ENCODE measurements around the gene HES3.

HES3 gene

GRCh38 chr1:6245869-6246496 lies 2.0 kb downstream of the HES3 start:
- DNase-seq (ENCODE audit: low spot score): peak; percentile 59

- DNase-seq (ENCODE audit: low spot score): peak; percentile 90
Observed at GRCh38 chr1:6246497-6247467, 2.8 kb downstream of the HES3 start.

- no peak for DNase-seq (ENCODE audit: low spot score)
Observed at GRCh38 chr1:6247651-6248050, 3.7 kb downstream of the HES3 start.

GRCh38 chr1:6248161-6248776 lies 4.3 kb downstream of the HES3 start:
- DNase-seq (ENCODE audit: low spot score): no peak

GRCh38 chr1:6248932-6249738 lies 5.2 kb downstream of the HES3 start:
- DNase-seq (ENCODE audit: low spot score): no peak

GRCh38 chr1:6249739-6250689 lies 6.0 kb downstream of the HES3 start:
- no peak for DNase-seq (ENCODE audit: low spot score)

- no peak for DNase-seq (ENCODE audit: low spot score)
Observed at GRCh38 chr1:6251233-6251632, 7.3 kb downstream of the HES3 start.

GRCh38 chr1:6251681-6252373 lies 7.8 kb downstream of the HES3 start:
- DNase-seq (ENCODE audit: low spot score): no peak

- no peak for DNase-seq (ENCODE audit: low spot score)
Observed at GRCh38 chr1:6252374-6252710, 8.4 kb downstream of the HES3 start.

- DNase-seq (ENCODE audit: low spot score): no peak
Observed at GRCh38 chr1:6253380-6253779, 9.4 kb downstream of the HES3 start.

- no peak for DNase-seq (ENCODE audit: low spot score)
Observed at GRCh38 chr1:6254691-6255090, 10.7 kb downstream of the HES3 start.

GRCh38 chr1:6256645-6257044 lies 12.7 kb downstream of the HES3 start:
- no peak for DNase-seq (ENCODE audit: low spot score)

GRCh38 chr1:6257541-6258069 lies 13.6 kb downstream of the HES3 start:
- no peak for DNase-seq (ENCODE audit: low spot score)

GRCh38 chr1:6258675-6259074 lies 14.7 kb downstream of the HES3 start:
- no peak for DNase-seq (ENCODE audit: low spot score)

GRCh38 chr1:6259491-6260362 lies 15.7 kb downstream of the HES3 start:
- DNase-seq (ENCODE audit: low spot score): peak; percentile 97

GRCh38 chr1:6260433-6260934 lies 16.5 kb downstream of the HES3 start:
- DNase-seq (ENCODE audit: low spot score): peak; percentile 86

- peak; percentile 60 for DNase-seq (ENCODE audit: low spot score)
Observed at GRCh38 chr1:6260961-6261614, 17.1 kb downstream of the HES3 start, which contains the start of gene GPR153. Gene GPR153, minus strand, starts transcription at chr1:6261098. Its CDS starts 6,193 bp downstream, at chr1:6254905.

GRCh38 chr1:6261615-6261995 lies 17.6 kb downstream of the HES3 start:
- peak; percentile 48 for DNase-seq (ENCODE audit: low spot score)
